ENCODE results near the gene KIF3A. TPM values are rescaled to one million over a fixed set of nuclear protein-coding genes. Genes with fewer than 3 reads are reported as not detected.
"Not testable (repeated sequence)": the region's sequence is repeated elsewhere in the genome, so short reads cannot be mapped to it uniquely, and the experiment has no call there.

The KIF3A gene
- total and polyA plus RNA-seq, 12 donors = 4.1 to 42.0 (median 10.6) TPM

- H3K27ac ChIP-seq = no peak overlapping the region
- peaks cover 0 to 5% of the 10 kb centered on the region in 2 donors for H3K36me3 ChIP-seq (replicated peaks in 1 of 2)
- H3K27me3 ChIP-seq = no peaks in the 10 kb centered on the region
- intact Hi-C loops (cut with DNase I) = no loop called here
- H3K9me3 ChIP-seq (replicated peaks in 1 of 3) = no peaks in the 10 kb centered on the region
- TF ChIP-seq CTCF (IDR thresholded peaks at IDR 0.05) = no peak
- no peak for TF ChIP-seq POLR2A (IDR thresholded peaks at IDR 0.05)
- H3K4me1 ChIP-seq (replicated peaks in 1 of 2) = no peaks in the 10 kb centered on the region
- H3K4me3 ChIP-seq = no peak overlapping the region
- DNase-seq = no peak
- 87 to 92% (median 90%) methylated on average over 4 of the region's 4 CpGs for WGBS, 4 donors
Observed at GRCh38 chr5:132695956-132696355, 41.4 kb downstream of the KIF3A start.

- H3K27ac ChIP-seq = no peak overlapping the region
- no peaks in the 10 kb centered on the region for H3K4me1 ChIP-seq (replicated peaks in 1 of 2)
- H3K9me3 ChIP-seq (replicated peaks in 1 of 3) = no peaks in the 10 kb centered on the region
- H3K36me3 ChIP-seq (replicated peaks in 1 of 2) = no peaks in the 10 kb centered on the region
- H3K4me3 ChIP-seq = no peak overlapping the region
- DNase-seq = no peak
- intact Hi-C loops (cut with DNase I) = no loop called here
- no peak for TF ChIP-seq CTCF (IDR thresholded peaks at IDR 0.05)
- no peak for TF ChIP-seq POLR2A (IDR thresholded peaks at IDR 0.05)
- H3K27me3 ChIP-seq = no peaks in the 10 kb centered on the region
Observed at GRCh38 chr5:132692632-132692967, 44.7 kb downstream of the KIF3A start.

- intact Hi-C loops (cut with DNase I); H3K4me1 ChIP-seq (replicated peaks in 1 of 2); H3K4me3 ChIP-seq; H3K27ac ChIP-seq; H3K9me3 ChIP-seq (replicated peaks in 1 of 3); DNase-seq; H3K36me3 ChIP-seq (replicated peaks in 1 of 2); H3K27me3 ChIP-seq: not testable (repeated sequence)
- WGBS, 4 donors = 75 to 90% (median 79%) methylated on average over 5 of the region's 5 CpGs
Observed at GRCh38 chr5:132691755-132692631, 45.4 kb downstream of the KIF3A start.

- Histone ChIP-seq H3K27me3 (no peaks in the 10 kb centered on the region), H3K9me3 (replicated peaks in 1 of 3) (no peaks in the 10 kb centered on the region), H3K36me3 (replicated peaks in 1 of 2) (no peaks in the 10 kb centered on the region), H3K27ac (no peak overlapping the region), H3K4me1 (replicated peaks in 1 of 2) (no peaks in the 10 kb centered on the region), H3K4me3 (no peak overlapping the region)
- no peak for DNase-seq
- intact Hi-C loops (cut with DNase I) = no loop called here
- TF ChIP-seq CTCF (IDR thresholded peaks at IDR 0.05) (no peak), POLR2A (IDR thresholded peaks at IDR 0.05) (no peak)
- WGBS, 4 donors = 98 to 100% (median 100%) methylated on average over 3 of the region's 3 CpGs
Observed at GRCh38 chr5:132690156-132690555, 47.2 kb downstream of the KIF3A start.

GRCh38 chr5:132689513-132689912 is 47.8 kb downstream of the KIF3A start:
- Histone ChIP-seq H3K4me1 (replicated peaks in 1 of 2) (no peaks in the 10 kb centered on the region), H3K4me3 (no peak overlapping the region), H3K27me3 (no peaks in the 10 kb centered on the region), H3K27ac (no peak overlapping the region), H3K36me3 (replicated peaks in 1 of 2) (no peaks in the 10 kb centered on the region), H3K9me3 (replicated peaks in 1 of 3) (no peaks in the 10 kb centered on the region)
- 86 to 93% (median 89%) methylated on average over 7 of the region's 7 CpGs for WGBS, 4 donors
- intact Hi-C loops (cut with DNase I) = no loop called here
- DNase-seq = no peak
- no peak for TF ChIP-seq CTCF (IDR thresholded peaks at IDR 0.05)
- TF ChIP-seq POLR2A (IDR thresholded peaks at IDR 0.05) = no peak
